H9 (cell line): ENCODE results near the gene RRAD. TPM values are rescaled to one million over a fixed set of nuclear protein-coding genes. Genes with fewer than 3 reads are reported as not detected.

Experiments
- DNase-seq: peaks from one replicate; pipeline ENCODE4 v3.0.0-alpha.2; 2017
- H2AFZ ChIP-seq: one replicate; pipeline ENCODE4 v1.6.1; 2013; ENCODE audit warnings: mild to moderate bottlenecking, low read length, control low read depth, moderate library complexity
- H2AK5ac ChIP-seq: 2 replicates; pipeline ENCODE4 v1.6.1; 2013; ENCODE audit warnings: low read length, control low read depth, mixed read lengths; ENCODE audit not compliant: insufficient read length
- H2BK120ac ChIP-seq: one replicate; pipeline ENCODE4 v1.6.1; 2013; ENCODE audit warnings: low read depth, mild to moderate bottlenecking, low read length, control low read depth, inconsistent platforms; ENCODE audit not compliant: poor library complexity, severe bottlenecking
- H2BK12ac ChIP-seq: 2 replicates; pipeline ENCODE4 v1.6.1; 2013; ENCODE audit warnings: low read length, control low read depth, mixed read lengths, low read depth; ENCODE audit not compliant: insufficient read length
- H2BK15ac ChIP-seq: 2 replicates; pipeline ENCODE4 v1.6.1; 2013; ENCODE audit warnings: low read depth, low read length, control low read depth
- H2BK20ac ChIP-seq: one replicate; pipeline ENCODE4 v1.6.1; 2013; ENCODE audit warnings: low read depth, mild to moderate bottlenecking, low read length, control low read depth, inconsistent platforms; ENCODE audit not compliant: poor library complexity, severe bottlenecking
- H2BK5ac ChIP-seq: 2 replicates; pipeline ENCODE4 v1.6.1; 2013; ENCODE audit warnings: low read length, control low read depth, mixed read lengths; ENCODE audit not compliant: insufficient read length
- H3K14ac ChIP-seq: 2 replicates; pipeline ENCODE4 v1.6.1; 2013; ENCODE audit warnings: low read length, control low read depth; ENCODE audit not compliant: insufficient read depth
- H3K18ac ChIP-seq: 2 replicates; pipeline ENCODE4 v1.6.1; 2013; ENCODE audit warnings: low read depth, mild to moderate bottlenecking, mixed read lengths, low read length, control low read depth; ENCODE audit not compliant: insufficient read length
- H3K23ac ChIP-seq: 2 replicates; pipeline ENCODE4 v1.6.1; 2013; ENCODE audit warnings: low read length, control low read depth, mixed read lengths, low read depth; ENCODE audit not compliant: insufficient read length
- H3K23me2 ChIP-seq: 2 replicates; pipeline ENCODE4 v1.6.1; 2013; ENCODE audit warnings: low read depth, mild to moderate bottlenecking, mixed read lengths, low read length, control low read depth; ENCODE audit not compliant: insufficient read length, poor library complexity, severe bottlenecking
- H3K27ac ChIP-seq: 2 replicates; pipeline ENCODE4 v1.5.1; 2013; ENCODE audit warnings: low read length, control low read depth, mixed read lengths, low read depth; ENCODE audit not compliant: insufficient read length
- H3K27me3 ChIP-seq: 2 replicates; pipeline ENCODE4 v1.6.1; 2013; ENCODE audit warnings: low read length, control low read depth, inconsistent platforms; ENCODE audit not compliant: insufficient read depth
- H3K4ac ChIP-seq: 2 replicates; pipeline ENCODE4 v1.6.1; 2013; ENCODE audit warnings: low read depth, mild to moderate bottlenecking, control low read depth, inconsistent platforms, low read length, moderate library complexity
- H3K4me1 ChIP-seq: 2 replicates; pipeline ENCODE4 v1.6.1; 2013; ENCODE audit warnings: low read length, control low read depth, inconsistent platforms; ENCODE audit not compliant: insufficient read depth
- H3K4me2 ChIP-seq: 2 replicates; pipeline ENCODE4 v1.6.1; 2013; ENCODE audit warnings: low read length, control low read depth, mixed read lengths; ENCODE audit not compliant: insufficient read length, insufficient read depth
- H3K56ac ChIP-seq: 2 replicates; pipeline ENCODE4 v1.6.1; 2013; ENCODE audit warnings: low read depth, mild to moderate bottlenecking, mixed read lengths, low read length, control low read depth; ENCODE audit not compliant: insufficient read length
- H3K79me1 ChIP-seq: 2 replicates; pipeline ENCODE4 v1.6.1; 2013; ENCODE audit warnings: low read depth, mild to moderate bottlenecking, moderate library complexity, low read length, control low read depth, inconsistent platforms; ENCODE audit not compliant: insufficient read depth, poor library complexity, severe bottlenecking
- H3K79me2 ChIP-seq: 2 replicates; pipeline ENCODE4 v1.6.1; 2013; ENCODE audit warnings: low read length, control low read depth, inconsistent platforms; ENCODE audit not compliant: insufficient read depth
- H3K9ac ChIP-seq: 2 replicates; pipeline ENCODE4 v1.6.1; 2013; ENCODE audit warnings: low read length, control low read depth, mixed read lengths; ENCODE audit not compliant: insufficient read length; ENCODE audit errors: extremely low read depth
- H3K9me3 ChIP-seq: one replicate; pipeline ENCODE4 v1.6.1; 2013; ENCODE audit warnings: low read depth, low read length, inconsistent platforms; ENCODE audit not compliant: control insufficient read depth
- H3T11ph ChIP-seq: one replicate; pipeline ENCODE4 v1.6.1; 2013; ENCODE audit warnings: mild to moderate bottlenecking, low read length, control low read depth, inconsistent platforms
- H4K20me1 ChIP-seq: one replicate; pipeline ENCODE4 v1.6.1; 2013; ENCODE audit not compliant: control insufficient read depth, insufficient read length, insufficient read depth
- H4K5ac ChIP-seq: 2 replicates; pipeline ENCODE4 v1.6.1; 2013; ENCODE audit warnings: low read depth, mild to moderate bottlenecking, mixed read lengths, low read length, control low read depth; ENCODE audit not compliant: insufficient read length
- H4K8ac ChIP-seq: replicated peaks from 2 replicates; pipeline ENCODE4 v1.6.1; 2013; ENCODE audit warnings: low read length, control low read depth, mixed read lengths, low read depth; ENCODE audit not compliant: insufficient read length
- H4K91ac ChIP-seq: 2 replicates; pipeline ENCODE4 v1.6.1; 2013; ENCODE audit warnings: low read depth, mild to moderate bottlenecking, moderate library complexity, mixed read lengths, low read length, control low read depth; ENCODE audit not compliant: insufficient read length
- H3K27ac Mint-ChIP-seq, 3 experiments: 2 replicates in 2 of 3; 3 replicates in 1 of 3; pipeline ENCODE4 v1.8.0; 2020 to 2021; ENCODE audit warnings: mixed read lengths in 3 of 3, mild to moderate bottlenecking in 1 of 3, moderate library complexity in 1 of 3
- H3K27me3 Mint-ChIP-seq: 2 replicates; pipeline ENCODE4 v1.8.0; 2021; ENCODE audit warnings: low read depth, mild to moderate bottlenecking, moderate library complexity, mixed read lengths
- H3K36me3 Mint-ChIP-seq, 3 experiments: 2 replicates in 2 of 3; 3 replicates in 1 of 3; pipeline ENCODE4 v1.8.0; 2020 to 2021; ENCODE audit warnings: low read depth in 3 of 3, mixed read lengths in 3 of 3; ENCODE audit not compliant: insufficient read depth in 1 of 3
- H3K4me1 Mint-ChIP-seq, 2 experiments: 2 replicates each; pipeline ENCODE4 v1.8.0; 2020; ENCODE audit warnings: mixed read lengths in 2 of 2
- H3K4me3 Mint-ChIP-seq, 2 experiments: 2 replicates in 1 of 2; 3 replicates in 1 of 2; pipeline ENCODE4 v1.8.0; 2020 to 2021; ENCODE audit warnings: mild to moderate bottlenecking in 2 of 2, mixed read lengths in 2 of 2, moderate library complexity in 1 of 2
- H3K9me3 Mint-ChIP-seq, 2 experiments: 2 replicates in 1 of 2; 3 replicates in 1 of 2; pipeline ENCODE4 v1.8.0; 2020; ENCODE audit warnings: mild to moderate bottlenecking in 2 of 2, mixed read lengths in 2 of 2, moderate library complexity in 1 of 2
- WGBS: extraction: QIAGEN DNeasy Blood & Tissue Kit; methylation state at CpG from one replicate; pipeline ENCODE4 v1.1.7; 2013; ENCODE audit warnings: missing lambda C conversion rate, low lambda C conversion rate, mixed read lengths; ENCODE audit not compliant: insufficient read length; ENCODE audit errors: extremely low coverage; 5-methylcytosine and 5-hydroxymethylcytosine counted together
- total RNA-seq: library from RNA; stranded (reverse); gene quantifications from 2 replicates; pipeline ENCODE4 v1.2.1, GENCODE V29; 2021
- TF ChIP-seq, protein P1 (sequence below): fragments of 200-600 bp; sonication (generic); conservative IDR thresholded peaks from 3 replicates; pipeline ENCODE4 v1.8.0; 2021; ENCODE audit warnings: antibody characterized with exemption, mild to moderate bottlenecking

RRAD gene
- total RNA-seq, 1 experiment from 2014 or later: 0.72 TPM

DNA sequence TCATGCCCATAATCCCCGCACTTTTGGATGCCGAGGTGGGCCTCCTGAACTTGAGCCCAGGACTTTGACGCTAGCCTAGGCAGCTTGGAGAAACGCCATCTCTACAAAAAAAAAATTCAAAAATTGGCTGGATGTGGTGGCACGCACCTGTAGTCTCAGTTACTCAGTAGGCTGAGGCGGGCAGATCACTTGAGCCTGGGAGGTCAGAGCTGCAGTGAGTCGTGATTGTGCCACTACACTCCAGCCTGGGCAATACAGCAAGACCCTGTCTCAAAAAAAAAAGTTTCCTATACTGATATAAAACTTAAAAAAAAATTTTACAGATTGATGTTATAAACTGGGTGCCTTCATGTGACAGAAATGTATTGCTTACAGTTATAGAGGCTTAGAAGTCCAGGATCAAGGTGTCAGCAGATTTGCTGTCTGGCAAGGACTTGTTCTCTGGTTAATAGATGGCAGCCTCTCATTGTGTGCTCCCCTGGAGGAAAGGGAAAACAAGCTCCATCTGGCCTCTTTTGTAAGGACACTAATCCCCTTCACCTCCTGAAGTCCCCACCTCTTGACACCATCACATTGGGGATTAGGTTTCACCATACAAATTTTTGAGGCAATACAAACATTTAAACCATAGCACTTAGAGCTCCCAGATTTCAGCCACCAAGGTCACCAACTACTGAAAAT, 27.2 kb upstream of the RRAD start:
- H3K23me2 ChIP-seq: no peaks in the 10 kb centered on the region
- no peak overlapping the region for H3K9ac ChIP-seq
- H2AFZ ChIP-seq: no peak overlapping the region
- no peak overlapping the region for H3K4ac ChIP-seq
- peaks cover 0 to 8% (median 6%) of the 10 kb centered on the region in 3 experiments; a peak in 4 of 7 replicates for H3K36me3 Mint-ChIP-seq
- H3K79me2 ChIP-seq: no peaks in the 10 kb centered on the region
- H2BK20ac ChIP-seq: no peak overlapping the region
- H3K18ac ChIP-seq: no peak overlapping the region
- peaks cover 8% of the 10 kb centered on the region for H3K27me3 Mint-ChIP-seq
- H3K4me1 ChIP-seq: no peaks in the 10 kb centered on the region
- peaks cover 6 to 8% of the 10 kb centered on the region in 2 experiments; a peak in 3 of 5 replicates for H3K9me3 Mint-ChIP-seq
- H3K4me3 Mint-ChIP-seq: no peak overlapping the region
- no peak overlapping the region for H3K4me2 ChIP-seq
- no CpG with 5 or more reads among the region's 7 CpGs for WGBS
- H4K8ac ChIP-seq: no peak overlapping the region
- no peak for DNase-seq
- no peaks in the 10 kb centered on the region for H3K79me1 ChIP-seq
- H2BK12ac ChIP-seq: no peak overlapping the region
- H3K9me3 ChIP-seq: no peaks in the 10 kb centered on the region
- no peak overlapping the region for H4K5ac ChIP-seq
- no peak overlapping the region for H3T11ph ChIP-seq
- no peak overlapping the region for H3K56ac ChIP-seq
- H3K27me3 ChIP-seq: peaks cover 14% of the 10 kb centered on the region; the same call in 1 of the 2 replicates
- no peaks in the 10 kb centered on the region for H4K20me1 ChIP-seq
- H2BK120ac ChIP-seq: no peak overlapping the region
- H2AK5ac ChIP-seq: no peak overlapping the region
- no peak overlapping the region for H4K91ac ChIP-seq
- no peak overlapping the region for H3K14ac ChIP-seq
- no peak overlapping the region for H3K23ac ChIP-seq
- H3K4me1 Mint-ChIP-seq: peaks cover 9 to 11% of the 10 kb centered on the region in 2 experiments
- TF ChIP-seq, protein P1, sequence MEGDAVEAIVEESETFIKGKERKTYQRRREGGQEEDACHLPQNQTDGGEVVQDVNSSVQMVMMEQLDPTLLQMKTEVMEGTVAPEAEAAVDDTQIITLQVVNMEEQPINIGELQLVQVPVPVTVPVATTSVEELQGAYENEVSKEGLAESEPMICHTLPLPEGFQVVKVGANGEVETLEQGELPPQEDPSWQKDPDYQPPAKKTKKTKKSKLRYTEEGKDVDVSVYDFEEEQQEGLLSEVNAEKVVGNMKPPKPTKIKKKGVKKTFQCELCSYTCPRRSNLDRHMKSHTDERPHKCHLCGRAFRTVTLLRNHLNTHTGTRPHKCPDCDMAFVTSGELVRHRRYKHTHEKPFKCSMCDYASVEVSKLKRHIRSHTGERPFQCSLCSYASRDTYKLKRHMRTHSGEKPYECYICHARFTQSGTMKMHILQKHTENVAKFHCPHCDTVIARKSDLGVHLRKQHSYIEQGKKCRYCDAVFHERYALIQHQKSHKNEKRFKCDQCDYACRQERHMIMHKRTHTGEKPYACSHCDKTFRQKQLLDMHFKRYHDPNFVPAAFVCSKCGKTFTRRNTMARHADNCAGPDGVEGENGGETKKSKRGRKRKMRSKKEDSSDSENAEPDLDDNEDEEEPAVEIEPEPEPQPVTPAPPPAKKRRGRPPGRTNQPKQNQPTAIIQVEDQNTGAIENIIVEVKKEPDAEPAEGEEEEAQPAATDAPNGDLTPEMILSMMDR: no peak
- H3K27ac Mint-ChIP-seq: no peak overlapping the region
- no peak overlapping the region for H2BK5ac ChIP-seq
- H3K27ac ChIP-seq: no peak overlapping the region
- H2BK15ac ChIP-seq: no peak overlapping the region
